ENCODE data around the gene SYNJ2BP.

- no peak for TF ChIP-seq CTCF (conservative IDR thresholded peaks at IDR 0.05; ENCODE audit: low read length)
- no peak for TF ChIP-seq EZH2phosphoT487 (IDR thresholded peaks at IDR 0.05; ENCODE audit: borderline replicate concordance, low read depth, low read length)
These were observed 31.9 kb upstream of the SYNJ2BP start for GRCh38 chr14:70448633-70449340.

Measured in OCI-LY7 (cell line).